Activated naive CD4-positive, alpha-beta T cell treated with anti-CD3 and anti-CD28 coated beads, Interleukin-2, amount 50 U/mL, for 16 hours (primary cell): ENCODE measurements around the gene FCHO2.

Experiments used
- DNase-seq: peaks from one replicate; pipeline ENCODE4 v3.0.0-alpha.2; 2020

FCHO2 gene

GRCh38 chr5:73115399-73116051 lies 159.7 kb downstream of the FCHO2 start:
- DNase-seq: no peak

GRCh38 chr5:73116506-73116905 lies 160.7 kb downstream of the FCHO2 start:
- DNase-seq: no peak

- no peak for DNase-seq
Observed at GRCh38 chr5:73117088-73117740, 161.4 kb downstream of the FCHO2 start.

- DNase-seq: no peak
Observed at GRCh38 chr5:73118391-73118973, 162.6 kb downstream of the FCHO2 start.

GRCh38 chr5:73119451-73120157 lies 163.8 kb downstream of the FCHO2 start:
- DNase-seq: no peak

GRCh38 chr5:73120222-73121118 lies 164.6 kb downstream of the FCHO2 start, which contains the start of gene TMEM171:
TSS of gene TMEM171 (plus strand) at chr5:73120575. CDS start at chr5:73123374, 2,799 bp downstream.
- DNase-seq: no peak

- DNase-seq: no peak
Observed at GRCh38 chr5:73121119-73121463, 165.2 kb downstream of the FCHO2 start.

GRCh38 chr5:73122875-73123810 lies 167.3 kb downstream of the FCHO2 start:
- DNase-seq: no peak

GRCh38 chr5:73125289-73125688 lies 169.4 kb downstream of the FCHO2 start:
- DNase-seq: no peak

- no peak for DNase-seq
Observed at GRCh38 chr5:73126381-73126780, 170.5 kb downstream of the FCHO2 start.

- no peak for DNase-seq
Observed at GRCh38 chr5:73126957-73127356, 171.1 kb downstream of the FCHO2 start.

- no peak for DNase-seq
Observed at GRCh38 chr5:73129143-73129542, 173.3 kb downstream of the FCHO2 start.

- no peak for DNase-seq
Observed at GRCh38 chr5:73130811-73131210, 175.0 kb downstream of the FCHO2 start.

GRCh38 chr5:73131711-73132425 lies 176.0 kb downstream of the FCHO2 start:
- no peak for DNase-seq

GRCh38 chr5:73132759-73133158 lies 176.9 kb downstream of the FCHO2 start:
- DNase-seq: no peak

GRCh38 chr5:73135021-73135420 lies 179.2 kb downstream of the FCHO2 start:
- no peak for DNase-seq

GRCh38 chr5:73135429-73136054 lies 179.7 kb downstream of the FCHO2 start:
- no peak for DNase-seq

GRCh38 chr5:73136055-73136562 lies 180.3 kb downstream of the FCHO2 start:
- no peak for DNase-seq

GRCh38 chr5:73137563-73138530 lies 182.0 kb downstream of the FCHO2 start:
- no peak for DNase-seq
